PFSK-1 (cell line): Measurements from ENCODE around the gene KRT23.

Source experiments
- FOXP2 ChIP-seq: optimal IDR thresholded peaks from 2 replicates; pipeline ENCODE3; 2011; ENCODE audit warnings: borderline replicate concordance, control low read depth, inconsistent platforms; ENCODE audit not compliant: insufficient read depth; ENCODE audit errors: extremely low read length, extremely low read depth
- POLR2AphosphoS5 ChIP-seq: IDR thresholded peaks from 2 replicates; pipeline ENCODE4 v1.6.1; 2012; ENCODE audit warnings: low read depth, mild to moderate bottlenecking, control low read depth, low read length, moderate library complexity
- SIN3A ChIP-seq: IDR thresholded peaks from 2 replicates; pipeline ENCODE4 v1.6.1; 2012; ENCODE audit warnings: mild to moderate bottlenecking, low read length, moderate library complexity, borderline replicate concordance; ENCODE audit not compliant: insufficient read depth
- TAF1 ChIP-seq: IDR thresholded peaks from 2 replicates; pipeline ENCODE4 v1.6.1; 2012; ENCODE audit warnings: low read length, control low read depth, borderline replicate concordance; ENCODE audit not compliant: insufficient read depth
- TF ChIP-seq, protein P1 (sequence below), 2 experiments: IDR thresholded peaks; 2 replicates each; pipeline versions ENCODE4 v1.6.1 to v1.8.0; 2011 to 2012; ENCODE audit warnings: low read depth in 2 of 2, low read length in 2 of 2, control low read depth in 1 of 2, inconsistent platforms in 1 of 2, mild to moderate bottlenecking in 1 of 2, moderate library complexity in 1 of 2; ENCODE audit not compliant: insufficient read depth in 1 of 2

DNA sequence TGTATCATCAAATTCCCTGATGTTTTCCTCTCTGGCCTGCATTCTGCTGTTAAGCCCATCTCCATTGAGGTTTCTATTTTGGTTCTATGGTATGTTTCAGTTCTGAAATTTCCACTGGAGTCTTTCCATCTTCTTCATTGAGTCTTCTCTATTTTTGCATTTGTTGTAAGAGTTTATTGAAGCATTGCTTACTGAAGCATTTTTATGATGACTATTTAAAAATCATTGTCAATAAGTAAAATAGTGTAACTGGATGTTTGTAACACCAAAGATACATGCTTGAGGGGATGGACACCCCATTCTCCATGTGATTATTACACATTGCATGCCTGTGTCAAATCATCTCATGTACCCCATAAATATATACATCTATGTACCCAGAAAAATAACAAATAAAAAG lies 38.1 kb upstream of the KRT23 start:
- TF ChIP-seq, protein P1, sequence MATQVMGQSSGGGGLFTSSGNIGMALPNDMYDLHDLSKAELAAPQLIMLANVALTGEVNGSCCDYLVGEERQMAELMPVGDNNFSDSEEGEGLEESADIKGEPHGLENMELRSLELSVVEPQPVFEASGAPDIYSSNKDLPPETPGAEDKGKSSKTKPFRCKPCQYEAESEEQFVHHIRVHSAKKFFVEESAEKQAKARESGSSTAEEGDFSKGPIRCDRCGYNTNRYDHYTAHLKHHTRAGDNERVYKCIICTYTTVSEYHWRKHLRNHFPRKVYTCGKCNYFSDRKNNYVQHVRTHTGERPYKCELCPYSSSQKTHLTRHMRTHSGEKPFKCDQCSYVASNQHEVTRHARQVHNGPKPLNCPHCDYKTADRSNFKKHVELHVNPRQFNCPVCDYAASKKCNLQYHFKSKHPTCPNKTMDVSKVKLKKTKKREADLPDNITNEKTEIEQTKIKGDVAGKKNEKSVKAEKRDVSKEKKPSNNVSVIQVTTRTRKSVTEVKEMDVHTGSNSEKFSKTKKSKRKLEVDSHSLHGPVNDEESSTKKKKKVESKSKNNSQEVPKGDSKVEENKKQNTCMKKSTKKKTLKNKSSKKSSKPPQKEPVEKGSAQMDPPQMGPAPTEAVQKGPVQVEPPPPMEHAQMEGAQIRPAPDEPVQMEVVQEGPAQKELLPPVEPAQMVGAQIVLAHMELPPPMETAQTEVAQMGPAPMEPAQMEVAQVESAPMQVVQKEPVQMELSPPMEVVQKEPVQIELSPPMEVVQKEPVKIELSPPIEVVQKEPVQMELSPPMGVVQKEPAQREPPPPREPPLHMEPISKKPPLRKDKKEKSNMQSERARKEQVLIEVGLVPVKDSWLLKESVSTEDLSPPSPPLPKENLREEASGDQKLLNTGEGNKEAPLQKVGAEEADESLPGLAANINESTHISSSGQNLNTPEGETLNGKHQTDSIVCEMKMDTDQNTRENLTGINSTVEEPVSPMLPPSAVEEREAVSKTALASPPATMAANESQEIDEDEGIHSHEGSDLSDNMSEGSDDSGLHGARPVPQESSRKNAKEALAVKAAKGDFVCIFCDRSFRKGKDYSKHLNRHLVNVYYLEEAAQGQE (IDR thresholded peaks at IDR 0.05; ENCODE audit: insufficient read depth in 1 of 2, low read depth in 2 of 2, low read length in 2 of 2): no peak
- TF ChIP-seq TAF1: no peak
- no peak for TF ChIP-seq SIN3A
- TF ChIP-seq POLR2AphosphoS5: no peak
- TF ChIP-seq FOXP2: no peak
